HepG2 (cell line): ENCODE results near the gene ART1. TPM values are rescaled to one million over a fixed set of nuclear protein-coding genes. Genes with fewer than 3 reads are reported as not detected.
A peak's percentile ranks its signal among the peaks of the same experiment; 100 is the strongest.

Experiments used
- ATF7-NPFF ChIP-seq: sonication (generic); formaldehyde crosslinking; IDR thresholded peaks from 2 replicates; pipeline ENCODE4 v1.8.1; 2023; ENCODE audit warnings: mild to moderate bottlenecking, low read depth, missing genetic modification reagents, moderate library complexity
- DPF2 ChIP-seq: sonication (generic); formaldehyde crosslinking; IDR thresholded peaks from 2 replicates; pipeline ENCODE4 v1.4.0; 2020; ENCODE audit warnings: mild to moderate bottlenecking, low read depth, missing genetic modification reagents, borderline replicate concordance
- KLF13 ChIP-seq: sonication (generic); formaldehyde crosslinking; IDR thresholded peaks from 2 replicates; pipeline ENCODE4 v1.4.0; 2020; ENCODE audit warnings: mild to moderate bottlenecking, missing genetic modification reagents
- NCOA5 ChIP-seq: sonication (generic); formaldehyde crosslinking; IDR thresholded peaks from 2 replicates; pipeline ENCODE4 v1.4.0; 2020; ENCODE audit warnings: missing genetic modification reagents
- NPAS2 ChIP-seq: sonication (generic); formaldehyde crosslinking; IDR thresholded peaks from 2 replicates; pipeline ENCODE4 v1.8.0; 2022; ENCODE audit warnings: mild to moderate bottlenecking, missing genetic modification reagents, borderline replicate concordance
- POLR2AphosphoS2 ChIP-seq: IDR thresholded peaks from 2 replicates; pipeline ENCODE4 v1.6.1; 2011; ENCODE audit warnings: low read depth, low read length, improper control_type of control experiment
- SMYD3 ChIP-seq: sonication (generic); formaldehyde crosslinking; IDR thresholded peaks from 2 replicates; pipeline ENCODE4 v1.8.1; 2023; ENCODE audit warnings: mild to moderate bottlenecking, missing genetic modification reagents
- TBL1XR1 ChIP-seq: fragments of 150-350 bp; IDR thresholded peaks from 2 replicates; pipeline ENCODE4 v1.6.1; 2014; ENCODE audit warnings: borderline replicate concordance, low read length; ENCODE audit not compliant: partially characterized antibody
- ZBTB7A ChIP-seq: sonication (generic); formaldehyde crosslinking; IDR thresholded peaks from 2 replicates; pipeline ENCODE4 v1.8.0; 2022; ENCODE audit warnings: mild to moderate bottlenecking, missing genetic modification reagents
- ZNF547 ChIP-seq: sonication (generic); formaldehyde crosslinking; IDR thresholded peaks from 2 replicates; pipeline ENCODE4 v1.5.1; 2020; ENCODE audit warnings: mild to moderate bottlenecking, missing genetic modification reagents
- ZNF839 ChIP-seq: sonication (generic); formaldehyde crosslinking; IDR thresholded peaks from 2 replicates; pipeline ENCODE4 v1.4.0; 2020; ENCODE audit warnings: missing genetic modification reagents, mild to moderate bottlenecking, borderline replicate concordance
- ZSCAN21 ChIP-seq: sonication (generic); formaldehyde crosslinking; IDR thresholded peaks from 2 replicates; pipeline ENCODE4 v1.8.0; 2022; ENCODE audit warnings: mild to moderate bottlenecking, missing genetic modification reagents, moderate library complexity, borderline replicate concordance
- polyA plus RNA-seq, 8 experiments: library from polyadenylated mRNA; depleted of rRNA in 3 of 8; stranded (reverse) in 7 of 8; unstranded in 1 of 8; fragments of >200 nt; fragmentation: Illumina TruSeq in 4 of 8; extraction: Trizol in 4 of 8; gene quantifications; 2 replicates each; pipeline versions ENCODE4 v1.2.1 to v1.2.3, GENCODE V29; 2011 to 2016; ENCODE audit warnings: low read depth in 4 of 8, missing spikeins in 1 of 8, mixed read lengths in 1 of 8; ENCODE audit not compliant: insufficient read depth in 1 of 8
- total RNA-seq, 5 experiments: library from RNA; depleted of rRNA; stranded (reverse); fragments of >200 nt; fragmentation: Illumina TruSeq; extraction: Trizol; gene quantifications; 2 replicates each; pipeline ENCODE4 v1.2.3, GENCODE V29; 2016; ENCODE audit warnings: low read depth in 1 of 5
- TF ChIP-seq, protein P1 (sequence below): sonication (generic); formaldehyde crosslinking; IDR thresholded peaks from 2 replicates; pipeline ENCODE4 v1.5.1; 2020; ENCODE audit warnings: missing genetic modification reagents, mild to moderate bottlenecking, borderline replicate concordance
- TF ChIP-seq, protein P2 (sequence below): sonication (generic); formaldehyde crosslinking; IDR thresholded peaks from 2 replicates; pipeline ENCODE4 v1.4.0; 2020; ENCODE audit warnings: mild to moderate bottlenecking, missing genetic modification reagents, borderline replicate concordance
- TF ChIP-seq, protein P3 (sequence below): sonication (generic); formaldehyde crosslinking; IDR thresholded peaks from 2 replicates; pipeline ENCODE4 v1.4.0; 2020; ENCODE audit warnings: mild to moderate bottlenecking, low read depth, missing genetic modification reagents
- TF ChIP-seq, protein P4 (sequence below): sonication (generic); formaldehyde crosslinking; IDR thresholded peaks from 2 replicates; pipeline ENCODE4 v1.8.0; 2023; ENCODE audit warnings: mild to moderate bottlenecking, missing genetic modification reagents
- TF ChIP-seq, protein P5 (sequence below): sonication (generic); formaldehyde crosslinking; conservative IDR thresholded peaks from 2 replicates; pipeline ENCODE4 v1.4.0; 2020; ENCODE audit warnings: missing genetic modification reagents
- TF ChIP-seq, protein P6 (sequence below): sonication (generic); formaldehyde crosslinking; IDR thresholded peaks from 2 replicates; pipeline ENCODE4 v1.5.1; 2020; ENCODE audit warnings: mild to moderate bottlenecking, moderate library complexity, missing genetic modification reagents
- TF ChIP-seq, protein P7 (sequence below): sonication (generic); formaldehyde crosslinking; IDR thresholded peaks from 2 replicates; pipeline ENCODE4 v1.5.0; 2020; ENCODE audit warnings: missing genetic modification reagents

ART1 gene
- total and polyA plus RNA-seq, 2 of the 13 experiments (the other 11 are each of a cell fraction or from before 2014, with no cell fraction given), result not detected

DNA sequence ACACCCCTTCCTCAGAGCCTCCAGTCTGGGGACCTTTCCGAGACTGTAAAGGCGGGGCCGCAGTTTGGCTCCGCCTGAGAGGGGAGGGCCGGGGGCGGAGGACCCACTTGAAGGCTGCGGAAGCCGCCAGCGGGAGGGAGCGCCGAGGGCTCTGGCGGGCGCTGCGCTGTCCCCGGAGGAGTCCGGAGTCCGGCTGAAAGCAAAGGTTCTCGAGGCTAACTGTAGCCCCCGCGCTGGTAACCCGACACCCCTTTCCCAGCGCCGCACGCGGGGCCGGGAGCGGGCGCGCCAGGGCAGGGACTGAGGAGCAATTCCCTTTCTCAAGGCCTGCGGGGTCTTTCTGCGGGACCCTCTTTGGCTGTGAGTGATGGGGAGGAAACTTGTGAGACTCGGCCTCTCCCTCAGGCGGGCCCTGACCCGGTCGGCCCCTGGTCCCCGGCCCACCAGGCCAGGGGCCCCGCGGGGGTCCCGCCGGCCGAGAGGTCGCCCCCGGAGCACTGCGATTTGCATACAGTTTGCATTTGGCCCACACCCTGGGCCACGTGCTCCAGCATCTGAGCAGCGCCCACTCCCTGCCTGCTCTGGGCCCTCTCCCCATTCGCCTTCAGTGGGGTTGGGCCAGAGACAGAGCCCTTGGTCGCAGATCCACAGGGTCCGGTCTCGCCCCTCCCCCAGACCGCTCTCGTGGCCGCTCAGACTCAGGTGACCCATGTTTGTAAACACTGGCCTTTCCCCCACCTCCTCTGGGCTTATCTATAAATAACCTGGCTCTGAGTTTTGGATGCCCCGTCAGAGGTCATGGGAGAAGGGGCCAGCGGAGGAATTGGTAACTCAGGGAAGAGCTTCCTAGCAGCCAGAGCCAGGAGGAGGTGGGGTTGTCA lies 2.6 kb upstream of the ART1 start (continued):
- TF ChIP-seq, protein P1, sequence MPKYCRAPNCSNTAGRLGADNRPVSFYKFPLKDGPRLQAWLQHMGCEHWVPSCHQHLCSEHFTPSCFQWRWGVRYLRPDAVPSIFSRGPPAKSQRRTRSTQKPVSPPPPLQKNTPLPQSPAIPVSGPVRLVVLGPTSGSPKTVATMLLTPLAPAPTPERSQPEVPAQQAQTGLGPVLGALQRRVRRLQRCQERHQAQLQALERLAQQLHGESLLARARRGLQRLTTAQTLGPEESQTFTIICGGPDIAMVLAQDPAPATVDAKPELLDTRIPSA (CRISPR knock-in tag), result no peak
- TF ChIP-seq, protein P2, sequence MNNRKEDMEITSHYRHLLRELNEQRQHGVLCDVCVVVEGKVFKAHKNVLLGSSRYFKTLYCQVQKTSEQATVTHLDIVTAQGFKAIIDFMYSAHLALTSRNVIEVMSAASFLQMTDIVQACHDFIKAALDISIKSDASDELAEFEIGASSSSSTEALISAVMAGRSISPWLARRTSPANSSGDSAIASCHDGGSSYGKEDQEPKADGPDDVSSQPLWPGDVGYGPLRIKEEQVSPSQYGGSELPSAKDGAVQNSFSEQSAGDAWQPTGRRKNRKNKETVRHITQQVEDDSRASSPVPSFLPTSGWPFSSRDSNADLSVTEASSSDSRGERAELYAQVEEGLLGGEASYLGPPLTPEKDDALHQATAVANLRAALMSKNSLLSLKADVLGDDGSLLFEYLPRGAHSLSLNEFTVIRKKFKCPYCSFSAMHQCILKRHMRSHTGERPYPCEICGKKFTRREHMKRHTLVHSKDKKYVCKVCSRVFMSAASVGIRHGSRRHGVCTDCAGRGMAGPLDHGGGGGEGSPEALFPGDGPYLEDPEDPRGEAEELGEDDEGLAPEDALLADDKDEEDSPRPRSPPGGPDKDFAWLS (CRISPR knock-in tag), result no peak
- TF ChIP-seq, protein P3, sequence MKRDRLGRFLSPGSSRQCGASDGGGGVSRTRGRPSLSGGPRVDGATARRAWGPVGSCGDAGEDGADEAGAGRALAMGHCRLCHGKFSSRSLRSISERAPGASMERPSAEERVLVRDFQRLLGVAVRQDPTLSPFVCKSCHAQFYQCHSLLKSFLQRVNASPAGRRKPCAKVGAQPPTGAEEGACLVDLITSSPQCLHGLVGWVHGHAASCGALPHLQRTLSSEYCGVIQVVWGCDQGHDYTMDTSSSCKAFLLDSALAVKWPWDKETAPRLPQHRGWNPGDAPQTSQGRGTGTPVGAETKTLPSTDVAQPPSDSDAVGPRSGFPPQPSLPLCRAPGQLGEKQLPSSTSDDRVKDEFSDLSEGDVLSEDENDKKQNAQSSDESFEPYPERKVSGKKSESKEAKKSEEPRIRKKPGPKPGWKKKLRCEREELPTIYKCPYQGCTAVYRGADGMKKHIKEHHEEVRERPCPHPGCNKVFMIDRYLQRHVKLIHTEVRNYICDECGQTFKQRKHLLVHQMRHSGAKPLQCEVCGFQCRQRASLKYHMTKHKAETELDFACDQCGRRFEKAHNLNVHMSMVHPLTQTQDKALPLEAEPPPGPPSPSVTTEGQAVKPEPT, result no peak
- TF ChIP-seq SMYD3 (CRISPR knock-in tag) (no peak), NPAS2 (CRISPR knock-in tag) (no peak), TBL1XR1 (no peak), ZNF547 (CRISPR knock-in tag) (no peak), KLF13 (CRISPR knock-in tag) (no peak), ATF7-NPFF (CRISPR knock-in tag) (no peak), DPF2 (no peak), ZNF839 (CRISPR knock-in tag) (no peak), ZSCAN21 (peak; percentile 27; the same call in 1 of the 2 replicates), POLR2AphosphoS2 (no peak), ZBTB7A (peak; percentile 45; the same call in 1 of the 2 replicates), NCOA5 (CRISPR knock-in tag) (no peak)
- TF ChIP-seq, protein P4, sequence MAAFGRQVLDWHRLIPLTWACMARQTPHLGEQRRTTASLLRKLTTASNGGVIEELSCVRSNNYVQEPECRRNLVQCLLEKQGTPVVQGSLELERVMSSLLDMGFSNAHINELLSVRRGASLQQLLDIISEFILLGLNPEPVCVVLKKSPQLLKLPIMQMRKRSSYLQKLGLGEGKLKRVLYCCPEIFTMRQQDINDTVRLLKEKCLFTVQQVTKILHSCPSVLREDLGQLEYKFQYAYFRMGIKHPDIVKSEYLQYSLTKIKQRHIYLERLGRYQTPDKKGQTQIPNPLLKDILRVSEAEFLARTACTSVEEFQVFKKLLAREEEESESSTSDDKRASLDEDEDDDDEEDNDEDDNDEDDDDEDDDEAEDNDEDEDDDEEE (CRISPR knock-in tag), result no peak
- TF ChIP-seq, protein P5, sequence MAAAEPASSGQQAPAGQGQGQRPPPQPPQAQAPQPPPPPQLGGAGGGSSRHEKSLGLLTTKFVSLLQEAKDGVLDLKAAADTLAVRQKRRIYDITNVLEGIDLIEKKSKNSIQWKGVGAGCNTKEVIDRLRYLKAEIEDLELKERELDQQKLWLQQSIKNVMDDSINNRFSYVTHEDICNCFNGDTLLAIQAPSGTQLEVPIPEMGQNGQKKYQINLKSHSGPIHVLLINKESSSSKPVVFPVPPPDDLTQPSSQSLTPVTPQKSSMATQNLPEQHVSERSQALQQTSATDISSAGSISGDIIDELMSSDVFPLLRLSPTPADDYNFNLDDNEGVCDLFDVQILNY, result no peak
- TF ChIP-seq, protein P6, sequence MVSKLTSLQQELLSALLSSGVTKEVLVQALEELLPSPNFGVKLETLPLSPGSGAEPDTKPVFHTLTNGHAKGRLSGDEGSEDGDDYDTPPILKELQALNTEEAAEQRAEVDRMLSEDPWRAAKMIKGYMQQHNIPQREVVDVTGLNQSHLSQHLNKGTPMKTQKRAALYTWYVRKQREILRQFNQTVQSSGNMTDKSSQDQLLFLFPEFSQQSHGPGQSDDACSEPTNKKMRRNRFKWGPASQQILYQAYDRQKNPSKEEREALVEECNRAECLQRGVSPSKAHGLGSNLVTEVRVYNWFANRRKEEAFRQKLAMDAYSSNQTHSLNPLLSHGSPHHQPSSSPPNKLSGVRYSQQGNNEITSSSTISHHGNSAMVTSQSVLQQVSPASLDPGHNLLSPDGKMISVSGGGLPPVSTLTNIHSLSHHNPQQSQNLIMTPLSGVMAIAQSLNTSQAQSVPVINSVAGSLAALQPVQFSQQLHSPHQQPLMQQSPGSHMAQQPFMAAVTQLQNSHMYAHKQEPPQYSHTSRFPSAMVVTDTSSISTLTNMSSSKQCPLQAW, result 0 out of 2 replicates have a peak, but pooled peaks have one; percentile 28
- TF ChIP-seq, protein P7, sequence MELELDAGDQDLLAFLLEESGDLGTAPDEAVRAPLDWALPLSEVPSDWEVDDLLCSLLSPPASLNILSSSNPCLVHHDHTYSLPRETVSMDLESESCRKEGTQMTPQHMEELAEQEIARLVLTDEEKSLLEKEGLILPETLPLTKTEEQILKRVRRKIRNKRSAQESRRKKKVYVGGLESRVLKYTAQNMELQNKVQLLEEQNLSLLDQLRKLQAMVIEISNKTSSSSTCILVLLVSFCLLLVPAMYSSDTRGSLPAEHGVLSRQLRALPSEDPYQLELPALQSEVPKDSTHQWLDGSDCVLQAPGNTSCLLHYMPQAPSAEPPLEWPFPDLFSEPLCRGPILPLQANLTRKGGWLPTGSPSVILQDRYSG (CRISPR knock-in tag), result no peak
